Activated naive CD8-positive, alpha-beta T cell treated with anti-CD3 and anti-CD28 coated beads, Interleukin-2, amount 10 ng/mL, durations not matched to agents 7 days and 5 days (primary cell): ENCODE measurements around the gene STX7. TPM values are rescaled to one million over a fixed set of nuclear protein-coding genes. Genes with fewer than 3 reads are reported as not detected.

ENCODE experiments used
- ATAC-seq: fragments of 150-1000 bp; cut with Tn5 transposase; one replicate; pipeline ENCODE4 v1.10.0; 2021; ENCODE audit warnings: low read depth, moderate library complexity
- POLR2A ChIA-PET: fragments of 350-600 bp; sonication (Branson Sonifier 250); formaldehyde crosslinking; loops from one replicate; lab custom pipeline; 2021; ENCODE audit warnings: antibody characterized with exemption; lab: Charles Lee
- DNase-seq: peaks from one replicate; pipeline ENCODE4 v3.0.0; 2021
- H3K27ac Mint-ChIP-seq: one replicate; pipeline ENCODE4 v1.8.0; 2022; ENCODE audit warnings: mild to moderate bottlenecking, mixed read lengths
- H3K27me3 Mint-ChIP-seq: one replicate; pipeline ENCODE4 v1.8.0; 2022; ENCODE audit warnings: mild to moderate bottlenecking, moderate library complexity, mixed read lengths
- H3K36me3 Mint-ChIP-seq: one replicate; pipeline ENCODE4 v1.8.0; 2021; ENCODE audit warnings: mild to moderate bottlenecking, mixed read lengths
- H3K4me1 Mint-ChIP-seq: one replicate; pipeline ENCODE4 v1.8.0; 2021; ENCODE audit warnings: mixed read lengths
- H3K4me3 Mint-ChIP-seq: one replicate; pipeline ENCODE4 v1.8.0; 2022; ENCODE audit warnings: mild to moderate bottlenecking, moderate library complexity, mixed read lengths
- H3K9me3 Mint-ChIP-seq: one replicate; pipeline ENCODE4 v1.8.0; 2021; ENCODE audit warnings: mixed read lengths
- total RNA-seq, 2 experiments: library from RNA; stranded (reverse); gene quantifications; one replicate each; pipeline ENCODE4 v1.2.3, GENCODE V29; 2021

The STX7 gene
- total RNA-seq, 2 experiments from 2014 or later = 20.5 to 25.0 TPM

DNA sequence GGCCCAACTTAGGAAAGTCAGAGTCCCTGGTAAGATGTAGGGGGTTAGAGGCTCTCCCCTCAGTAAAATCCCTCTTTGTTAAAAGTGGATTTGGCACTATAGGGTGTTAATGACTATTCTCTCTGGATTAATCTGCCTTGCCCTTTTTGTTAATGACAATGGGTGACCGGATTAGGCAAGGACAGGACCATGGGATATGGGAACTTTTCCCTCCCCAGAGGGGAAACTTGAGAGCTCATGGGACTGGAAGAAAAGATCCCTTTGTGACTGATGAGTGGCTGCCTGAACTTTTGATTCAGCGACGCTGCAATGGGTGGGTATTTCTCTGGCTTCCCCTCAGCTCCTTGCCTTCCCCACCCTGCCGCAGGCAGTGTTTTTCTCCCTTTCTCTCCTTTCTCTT is 12.9 kb upstream of the STX7 start:
- POLR2A ChIA-PET = no interaction called here
- Mint-ChIP-seq H3K4me1 (peaks cover 2% of the 10 kb centered on the region), H3K36me3 (no peaks in the 10 kb centered on the region), H3K27ac (no peak overlapping the region), H3K4me3 (no peak overlapping the region), H3K27me3 (peaks cover 40% of the 10 kb centered on the region), H3K9me3 (no peaks in the 10 kb centered on the region)
- DNase-seq (no peak), ATAC-seq (no peak)

DNA sequence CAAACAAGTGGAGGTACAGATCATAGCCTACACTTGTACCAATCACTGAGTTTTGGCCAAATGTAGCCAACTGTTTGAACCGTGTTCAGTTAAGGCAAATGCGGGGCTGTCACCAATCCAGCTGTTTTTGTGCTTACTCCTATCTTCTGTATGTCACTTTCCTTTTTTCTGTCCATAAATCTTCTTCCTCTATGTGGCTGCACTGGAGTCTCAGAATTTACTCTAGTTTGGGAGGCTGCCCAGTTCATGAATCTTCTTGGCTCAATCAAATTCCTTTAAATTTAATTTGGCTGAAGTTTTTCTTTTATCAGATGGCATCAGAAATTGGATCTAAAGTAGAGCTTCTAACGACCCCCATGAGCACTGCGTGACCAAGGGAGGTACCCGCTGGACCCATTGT is 11.7 kb upstream of the STX7 start:
- H3K4me1 Mint-ChIP-seq = no peaks in the 10 kb centered on the region
- ATAC-seq = no peak
- no peak overlapping the region for H3K27ac Mint-ChIP-seq
- no peaks in the 10 kb centered on the region for H3K36me3 Mint-ChIP-seq
- peaks cover 46% of the 10 kb centered on the region for H3K27me3 Mint-ChIP-seq
- POLR2A ChIA-PET = no interaction called here
- no peak for DNase-seq
- H3K9me3 Mint-ChIP-seq = no peaks in the 10 kb centered on the region
- H3K4me3 Mint-ChIP-seq = no peak overlapping the region

DNA sequence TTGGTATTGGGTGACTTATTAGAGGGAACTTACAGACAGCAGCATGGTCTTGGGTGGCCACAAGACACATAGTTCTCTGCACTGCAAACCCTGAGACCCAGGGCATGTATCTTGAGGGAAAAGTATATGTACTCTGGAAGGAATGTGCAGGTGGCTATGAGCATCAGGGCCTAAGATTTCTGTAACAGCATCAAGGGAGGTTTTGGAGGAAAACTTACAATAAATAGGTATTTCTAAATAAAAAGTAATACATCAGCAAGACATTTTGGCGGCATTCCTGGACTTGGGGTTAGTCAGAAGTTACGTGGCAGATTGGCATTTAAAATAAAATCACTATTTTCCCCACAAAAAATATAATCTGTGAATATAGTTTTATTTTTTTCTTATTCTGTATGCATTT is 8.0 kb upstream of the STX7 start:
- H3K36me3 Mint-ChIP-seq = no peaks in the 10 kb centered on the region

DNA sequence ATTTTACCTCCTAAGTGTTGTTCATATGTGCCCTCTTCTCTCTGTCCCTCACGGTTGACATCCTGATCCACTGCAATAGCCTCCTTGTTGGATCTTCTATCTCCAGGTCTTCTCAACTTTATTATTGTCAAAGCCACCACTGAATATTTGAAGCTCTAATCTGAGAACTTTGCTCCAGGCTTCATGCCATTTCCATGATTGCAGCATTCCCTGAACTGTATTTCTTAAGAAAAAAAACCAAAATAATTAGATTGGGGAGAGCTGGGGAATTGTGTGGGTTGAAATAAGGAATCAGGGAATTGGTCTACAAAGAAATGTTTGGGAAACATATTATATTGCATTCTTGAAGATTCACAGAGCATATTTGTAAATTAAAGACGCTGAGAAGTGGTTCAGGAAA is 2.5 kb upstream of the STX7 start:
- H3K4me1 Mint-ChIP-seq = peaks cover 16% of the 10 kb centered on the region
- H3K36me3 Mint-ChIP-seq = peaks cover 1% of the 10 kb centered on the region
- no peak overlapping the region for H3K4me3 Mint-ChIP-seq
- POLR2A ChIA-PET = no interaction called here
- DNase-seq (no peak), ATAC-seq (no peak)
- H3K27ac Mint-ChIP-seq = no peak overlapping the region
- H3K9me3 Mint-ChIP-seq = no peaks in the 10 kb centered on the region
- peaks cover 9% of the 10 kb centered on the region for H3K27me3 Mint-ChIP-seq

More for the DNA sequence above, 8.0 kb upstream of the STX7 start:
- no peak overlapping the region for H3K27ac Mint-ChIP-seq
- no peaks in the 10 kb centered on the region for H3K9me3 Mint-ChIP-seq
- DNase-seq (no peak), ATAC-seq (no peak)
- H3K4me1 Mint-ChIP-seq = no peaks in the 10 kb centered on the region
- no peak overlapping the region for H3K4me3 Mint-ChIP-seq
- POLR2A ChIA-PET = no interaction called here
- H3K27me3 Mint-ChIP-seq = peaks cover 39% of the 10 kb centered on the region

DNA sequence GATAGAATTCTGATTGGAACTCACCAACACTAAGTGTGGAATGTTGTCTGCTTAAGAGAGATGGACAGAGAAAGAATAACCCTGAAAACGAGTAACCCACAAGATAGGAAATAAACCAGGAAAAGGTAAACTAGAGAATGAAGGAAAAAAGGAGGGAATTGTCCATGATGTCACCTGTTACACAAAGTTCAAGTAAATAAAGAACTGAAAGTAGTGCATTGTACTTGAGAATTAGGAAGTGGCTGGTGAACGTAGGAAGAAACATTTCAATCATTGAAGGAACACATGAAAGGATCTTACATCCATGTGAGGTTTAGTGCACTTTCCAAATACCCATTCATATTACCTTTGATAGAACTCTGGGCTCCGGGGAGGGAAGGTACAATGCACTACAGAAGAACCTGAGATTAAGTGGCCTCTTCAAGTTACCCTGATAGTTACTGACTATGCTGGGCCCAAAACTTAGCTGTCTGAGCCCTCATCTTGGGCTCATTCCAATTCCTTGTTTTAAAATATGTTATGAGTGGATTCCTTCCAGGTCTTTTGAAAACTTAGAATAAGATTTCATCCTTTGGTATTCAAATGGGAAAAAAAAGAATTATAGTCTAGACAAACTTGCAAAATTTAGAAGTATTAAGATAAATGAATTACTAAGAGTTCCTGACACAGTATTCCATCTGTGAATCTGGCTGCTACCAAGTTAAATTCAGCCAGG is 1.1 kb upstream of the STX7 start:
- H3K27ac Mint-ChIP-seq = no peak overlapping the region
- peaks cover 16% of the 10 kb centered on the region for H3K4me1 Mint-ChIP-seq
- peak overlapping the region; percentile 98 for H3K4me3 Mint-ChIP-seq
- H3K27me3 Mint-ChIP-seq = peaks cover 6% of the 10 kb centered on the region
- no peaks in the 10 kb centered on the region for H3K9me3 Mint-ChIP-seq
- peaks cover 1% of the 10 kb centered on the region for H3K36me3 Mint-ChIP-seq
- DNase-seq = no peak
- POLR2A ChIA-PET = interaction anchor here (0.7 to 1.5 kb wide), 3 partner anchors 250 to 302 kb away, joined by 3 to 16 read pairs (median 4); partner anchors contain the start of gene RPS12
- no peak for ATAC-seq

DNA sequence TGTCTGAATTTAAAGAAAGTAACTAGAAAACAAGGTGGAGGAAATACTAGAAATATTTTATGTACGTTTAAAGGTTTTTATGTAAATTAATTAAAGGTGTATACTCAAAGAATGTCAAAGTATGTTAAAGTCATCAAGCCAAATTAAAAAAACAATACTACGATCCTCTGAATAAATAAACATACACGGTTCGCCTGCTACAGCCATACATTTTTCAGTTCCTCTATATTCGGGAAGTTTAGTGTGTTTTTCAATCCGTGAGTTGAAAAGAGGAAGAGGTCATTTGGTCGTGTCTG is 626 bp downstream of the STX7 start:
- Mint-ChIP-seq H3K27me3 (peaks cover 2% of the 10 kb centered on the region), H3K36me3 (peaks cover 13% of the 10 kb centered on the region), H3K27ac (peak overlapping the region; percentile 73), H3K9me3 (no peaks in the 10 kb centered on the region), H3K4me1 (peaks cover 16% of the 10 kb centered on the region), H3K4me3 (peak overlapping the region; percentile 90)
- no peak for ATAC-seq
- POLR2A ChIA-PET = interaction anchor here (1.2 to 1.5 kb wide), 6 partner anchors 17 to 302 kb away, joined by 3 to 16 read pairs (median 4); partner anchors contain the start of genes RPS12 and SLC18B1
- DNase-seq = no peak

DNA sequence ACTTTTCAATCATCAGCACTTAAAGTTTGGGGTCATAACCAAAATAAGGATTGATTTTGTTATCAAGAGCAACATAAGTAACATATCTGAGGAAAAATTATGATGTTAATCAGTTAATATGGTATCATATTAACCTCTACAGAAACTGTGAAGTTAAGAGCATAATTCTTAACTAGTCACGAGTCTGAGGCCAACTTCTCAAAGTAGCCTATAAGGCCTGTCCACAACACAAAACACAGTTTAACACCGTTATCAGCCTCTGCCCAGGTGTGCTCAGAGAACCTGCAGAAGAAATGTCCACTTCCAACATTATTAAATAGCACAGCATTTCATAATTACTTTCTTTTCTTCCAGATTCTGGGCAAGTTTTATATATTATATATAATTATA is 1.1 kb downstream of the STX7 start:
- POLR2A ChIA-PET = interaction anchor here (1.4 kb wide), 2 partner anchors 17 to 300 kb away, joined by 4 to 5 read pairs; no protein-coding TSS in a partner anchor
- ATAC-seq = no peak
- peak overlapping the region; percentile 90 for H3K4me3 Mint-ChIP-seq

DNA sequence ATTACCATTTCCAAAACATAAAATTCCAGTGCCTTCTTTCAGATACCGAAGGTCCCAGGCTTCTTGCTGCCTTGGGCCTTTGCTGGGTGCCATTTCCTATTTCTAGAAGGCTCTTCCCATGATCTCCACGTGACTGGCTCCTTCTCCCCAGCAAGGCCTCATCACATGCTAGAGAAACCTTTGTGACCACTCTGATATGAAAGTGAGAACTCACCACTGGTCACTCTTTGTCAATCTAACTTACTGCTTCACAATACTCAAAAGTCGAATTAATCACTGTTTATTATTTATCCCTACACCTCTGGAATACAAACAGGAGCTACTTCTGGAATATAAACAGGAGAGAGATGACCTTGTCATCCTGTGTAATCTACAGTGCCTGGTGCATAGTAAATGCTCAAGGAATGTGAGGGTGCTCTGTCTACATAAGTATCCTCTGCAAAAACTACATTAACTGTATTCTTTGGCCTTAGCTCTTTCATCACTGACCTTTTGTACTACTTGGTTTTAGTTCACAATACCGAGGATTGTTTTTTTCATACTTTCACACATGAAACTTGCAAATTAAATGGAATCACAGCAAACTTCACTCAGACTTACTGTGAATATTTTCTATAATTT is 1.6 kb downstream of the STX7 start:
- Mint-ChIP-seq H3K36me3 (peaks cover 20% of the 10 kb centered on the region), H3K27me3 (no peaks in the 10 kb centered on the region), H3K27ac (no peak overlapping the region), H3K4me3 (peak overlapping the region; percentile 40), H3K4me1 (peaks cover 18% of the 10 kb centered on the region), H3K9me3 (no peaks in the 10 kb centered on the region)
- DNase-seq (no peak), ATAC-seq (no peak)
- POLR2A ChIA-PET = no interaction called here

More for the DNA sequence above, 1.1 kb downstream of the STX7 start:
- no peak for DNase-seq
- Mint-ChIP-seq H3K9me3 (no peaks in the 10 kb centered on the region), H3K27me3 (no peaks in the 10 kb centered on the region), H3K36me3 (peaks cover 14% of the 10 kb centered on the region), H3K4me1 (peaks cover 16% of the 10 kb centered on the region), H3K27ac (no peak overlapping the region)

DNA sequence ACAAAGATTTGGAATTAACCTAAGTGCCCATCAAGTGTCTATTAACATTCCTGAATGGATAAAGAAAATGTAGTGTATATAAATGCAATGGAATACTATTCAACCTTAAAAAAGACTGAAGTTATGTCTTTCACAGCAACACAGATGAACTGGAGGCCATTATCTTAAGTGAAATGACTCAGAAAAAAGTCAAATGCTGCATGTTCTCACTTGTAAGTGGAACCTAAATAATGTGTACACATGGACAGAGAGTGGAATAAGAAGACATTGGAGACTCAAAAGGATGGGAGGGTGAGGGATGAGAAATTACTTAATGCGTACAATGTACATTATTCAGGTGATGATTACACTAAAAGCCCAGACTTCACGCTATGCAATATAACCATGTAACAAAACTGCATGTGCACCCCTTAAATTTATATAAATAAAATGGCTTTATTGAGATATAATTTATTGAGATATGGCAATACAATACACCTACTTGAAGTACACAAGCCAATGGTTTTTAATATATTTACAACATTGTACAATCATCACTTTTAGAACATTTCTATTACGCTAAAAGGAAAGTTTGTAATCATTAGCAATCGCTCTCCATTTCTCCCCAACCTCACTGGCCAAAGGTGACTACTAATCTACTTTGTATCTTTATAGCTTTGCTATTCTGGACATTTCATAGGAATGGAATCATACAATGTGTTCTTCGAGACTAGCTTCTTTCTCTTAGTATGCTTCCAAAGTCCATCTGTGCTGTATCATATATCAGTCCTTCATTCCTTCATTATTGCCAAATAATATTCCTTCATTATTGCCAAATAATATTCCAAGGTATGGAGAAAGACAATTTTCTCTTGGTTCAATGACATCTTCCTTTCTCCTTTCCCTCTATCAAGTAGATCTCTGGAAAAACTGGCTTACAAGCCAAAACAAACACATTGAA is 5.8 kb downstream of the STX7 start:
- Mint-ChIP-seq H3K9me3 (no peaks in the 10 kb centered on the region), H3K27me3 (no peaks in the 10 kb centered on the region), H3K4me1 (peaks cover 12% of the 10 kb centered on the region), H3K36me3 (peaks cover 20% of the 10 kb centered on the region), H3K27ac (no peak overlapping the region), H3K4me3 (no peak overlapping the region)
- no peak for ATAC-seq
- DNase-seq = no peak
- POLR2A ChIA-PET = no interaction called here

DNA sequence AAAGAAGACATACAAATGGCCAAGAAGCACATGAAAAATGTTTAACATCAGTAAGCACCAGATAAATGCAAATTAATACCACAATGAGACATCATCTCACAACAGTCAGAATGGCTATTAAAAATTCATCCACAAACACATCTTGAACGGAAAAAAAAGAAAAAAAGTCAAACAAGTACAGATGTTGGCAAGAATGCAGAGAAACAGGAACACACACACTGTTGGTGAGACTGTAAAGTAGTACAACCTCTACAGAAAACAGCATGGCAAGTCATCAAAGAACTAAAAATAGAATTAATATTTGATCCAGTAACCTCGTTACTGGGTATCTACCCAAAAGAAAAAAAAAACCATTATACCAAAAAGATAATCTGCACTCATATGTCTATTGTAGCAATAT is 6.5 kb downstream of the STX7 start:
- Mint-ChIP-seq H3K9me3 (no peaks in the 10 kb centered on the region), H3K27me3 (no peaks in the 10 kb centered on the region), H3K4me3 (no peak overlapping the region), H3K36me3 (peaks cover 23% of the 10 kb centered on the region), H3K4me1 (peaks cover 11% of the 10 kb centered on the region), H3K27ac (no peak overlapping the region)
- ATAC-seq (no peak), DNase-seq (no peak)
- POLR2A ChIA-PET = no interaction called here

DNA sequence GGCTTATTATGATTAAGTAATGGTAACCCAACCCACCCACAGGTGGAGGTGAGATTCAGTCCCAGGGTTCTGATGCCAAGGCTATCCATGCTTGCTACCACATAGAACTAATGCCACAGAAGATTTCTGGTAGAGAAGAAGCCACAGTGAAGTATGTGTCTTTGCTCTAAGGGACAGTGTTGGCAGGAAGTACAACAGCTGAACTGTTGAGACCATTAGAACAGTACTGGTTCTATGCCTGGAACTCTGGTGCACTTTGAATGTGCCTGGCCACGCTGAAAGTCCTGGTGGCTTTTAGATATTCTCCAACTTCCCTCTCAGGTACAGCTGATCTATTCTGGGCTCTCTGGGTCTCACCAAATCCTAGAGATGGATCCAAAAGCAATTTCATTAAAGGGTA is 7.8 kb downstream of the STX7 start:
- POLR2A ChIA-PET = no interaction called here
- DNase-seq (no peak), ATAC-seq (no peak)
- Mint-ChIP-seq H3K4me3 (no peak overlapping the region), H3K9me3 (no peaks in the 10 kb centered on the region), H3K36me3 (peaks cover 29% of the 10 kb centered on the region), H3K27ac (no peak overlapping the region), H3K4me1 (peaks cover 4% of the 10 kb centered on the region), H3K27me3 (no peaks in the 10 kb centered on the region)

DNA sequence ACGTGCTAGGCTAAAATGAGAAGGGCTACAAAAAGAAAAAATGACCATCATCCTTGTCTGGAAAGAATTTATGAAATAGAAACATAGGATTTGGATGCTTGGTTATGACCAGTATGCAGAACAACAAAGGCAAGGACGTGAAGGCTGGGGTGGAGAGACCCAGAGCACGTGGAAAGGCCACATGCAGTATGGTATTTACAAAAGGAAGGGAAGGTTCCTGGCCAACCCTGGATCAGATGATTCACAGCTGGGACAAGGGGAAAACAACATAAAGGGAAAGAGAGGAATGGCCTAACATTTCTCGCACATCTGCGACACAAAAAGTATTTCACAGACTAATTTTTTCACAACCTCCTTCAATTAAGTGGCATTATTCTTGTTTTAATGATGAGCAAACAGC is 8.2 kb downstream of the STX7 start:
- DNase-seq (no peak), ATAC-seq (no peak)
- no peak overlapping the region for H3K4me3 Mint-ChIP-seq
- peaks cover 33% of the 10 kb centered on the region for H3K36me3 Mint-ChIP-seq
- POLR2A ChIA-PET = no interaction called here
- H3K27ac Mint-ChIP-seq = no peak overlapping the region
- peaks cover 5% of the 10 kb centered on the region for H3K4me1 Mint-ChIP-seq
- no peaks in the 10 kb centered on the region for H3K9me3 Mint-ChIP-seq
- H3K27me3 Mint-ChIP-seq = no peaks in the 10 kb centered on the region

DNA sequence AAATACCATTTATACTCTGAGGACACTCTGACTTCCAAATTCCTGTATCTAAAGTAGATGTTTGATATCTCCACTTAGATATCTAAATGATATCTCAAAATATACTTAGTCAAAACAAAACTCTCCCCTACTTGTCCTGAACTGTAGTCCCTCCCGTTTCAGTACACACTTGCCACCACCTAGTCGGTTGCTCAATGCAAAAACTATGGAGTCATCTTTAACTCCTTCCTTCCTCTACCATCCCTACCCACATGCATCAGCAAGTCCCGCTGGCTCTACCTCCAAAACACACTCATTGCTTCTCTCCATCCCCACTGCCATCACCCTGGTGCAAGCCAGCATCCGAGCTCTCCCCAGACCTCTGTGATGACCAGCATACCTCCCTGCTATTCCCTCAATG is 13.2 kb downstream of the STX7 start:
- no peak for ATAC-seq
- no peak overlapping the region for H3K27ac Mint-ChIP-seq
- peaks cover 12% of the 10 kb centered on the region for H3K4me1 Mint-ChIP-seq

More for the DNA sequence above, 13.2 kb downstream of the STX7 start:
- Mint-ChIP-seq H3K4me3 (no peak overlapping the region), H3K9me3 (no peaks in the 10 kb centered on the region), H3K27me3 (no peaks in the 10 kb centered on the region), H3K36me3 (peaks cover 35% of the 10 kb centered on the region)
- POLR2A ChIA-PET = no interaction called here
- no peak for DNase-seq
